Colon (tissue), 2 donors: Measurements from ENCODE around the gene FLG2.

ENCODE experiments used
- FAIRE-seq: peaks from 2 replicates; lab custom pipeline; 2012; peaks lifted over from hg19 to GRCh38; lab: Jason Lieb, UNC
- donor health status: control.
- donor health status: control.

Gene FLG2

GRCh38 chr1:152359906-152360305 is at the start of gene FLG2:
FLG2 (minus strand) TSS chr1:152360006; CDS start chr1:152358884, 1,122 bp downstream.
- no peak for FAIRE-seq

GRCh38 chr1:152408664-152409063 is 48.9 kb upstream of the FLG2 start:
- no peak for FAIRE-seq

- no peak for FAIRE-seq
Observed at GRCh38 chr1:152398812-152399698, 39.2 kb upstream of the FLG2 start.

- no peak for FAIRE-seq
Observed at GRCh38 chr1:152397474-152397873, 37.7 kb upstream of the FLG2 start.

GRCh38 chr1:152394151-152394550 is 34.3 kb upstream of the FLG2 start:
- no peak for FAIRE-seq

GRCh38 chr1:152392909-152393308 is 33.1 kb upstream of the FLG2 start:
- FAIRE-seq = no peak

GRCh38 chr1:152388889-152389288 is 29.1 kb upstream of the FLG2 start:
- FAIRE-seq = no peak

- FAIRE-seq = no peak
Observed at GRCh38 chr1:152386940-152387339, 27.1 kb upstream of the FLG2 start.

GRCh38 chr1:152380932-152381331 is 21.1 kb upstream of the FLG2 start:
- no peak for FAIRE-seq

GRCh38 chr1:152374451-152374850 is 14.6 kb upstream of the FLG2 start:
- FAIRE-seq = no peak

GRCh38 chr1:152372672-152373071 is 12.9 kb upstream of the FLG2 start:
- no peak for FAIRE-seq

GRCh38 chr1:152367436-152367835 is 7.6 kb upstream of the FLG2 start:
- FAIRE-seq = no peak

- FAIRE-seq = no peak
Observed at GRCh38 chr1:152356736-152357135, 3.1 kb downstream of the FLG2 start.

GRCh38 chr1:152349611-152350010 is 10.2 kb downstream of the FLG2 start:
- no peak for FAIRE-seq

GRCh38 chr1:152348447-152348846 is 11.4 kb downstream of the FLG2 start:
- FAIRE-seq = no peak

- FAIRE-seq = no peak
Observed at GRCh38 chr1:152347116-152347728, 12.6 kb downstream of the FLG2 start.

GRCh38 chr1:152344438-152344837 is 15.4 kb downstream of the FLG2 start:
- no peak for FAIRE-seq

GRCh38 chr1:152343006-152343405 is 16.8 kb downstream of the FLG2 start:
- no peak for FAIRE-seq

- FAIRE-seq = no peak
Observed at GRCh38 chr1:152335399-152335798, 24.4 kb downstream of the FLG2 start.

- no peak for FAIRE-seq
Observed at GRCh38 chr1:152328801-152329391, 30.9 kb downstream of the FLG2 start.

- FAIRE-seq = no peak
Observed at GRCh38 chr1:152325111-152325510, 34.7 kb downstream of the FLG2 start, which contains the start of gene FLG. FLG (minus strand) TSS chr1:152325239; CDS start chr1:152315456, 9,783 bp downstream.

- FAIRE-seq = no peak
Observed at GRCh38 chr1:152313970-152314369, 45.8 kb downstream of the FLG2 start.

GRCh38 chr1:152313319-152313801 is 46.4 kb downstream of the FLG2 start:
- FAIRE-seq = no peak
